Lower lobe of right lung (tissue), 2 donors: ENCODE data around the gene UNC13C. TPM values are rescaled to one million over a fixed set of nuclear protein-coding genes. Genes with fewer than 3 reads are reported as not detected.

Source experiments
- ATAC-seq, 2 donors: fragments of 200-7000 bp; cut with Tn5 transposase; one replicate each; pipeline ENCODE4 v1.9.1; 2020 to 2022; ENCODE audit warnings: mild to moderate bottlenecking in 2 of 2, moderate library complexity in 2 of 2
- DNase-seq: peaks from one replicate; pipeline ENCODE4 v3.0.0-alpha.2; 2020
- H3K27ac ChIP-seq: fragments of 200-600 bp; one replicate; pipeline ENCODE4 v1.8.0; 2022
- H3K27me3 ChIP-seq: fragments of 200-600 bp; one replicate; pipeline ENCODE4 v1.8.0; 2022; ENCODE audit warnings: low read depth
- H3K36me3 ChIP-seq: fragments of 200-600 bp; one replicate; pipeline ENCODE4 v1.8.0; 2022; ENCODE audit warnings: mild to moderate bottlenecking
- H3K4me1 ChIP-seq: fragments of 200-600 bp; one replicate; pipeline ENCODE4 v1.8.0; 2022
- H3K4me3 ChIP-seq: fragments of 200-600 bp; one replicate; pipeline ENCODE4 v1.8.0; 2022; ENCODE audit warnings: mild to moderate bottlenecking
- H3K9me3 ChIP-seq: fragments of 200-600 bp; one replicate; pipeline ENCODE4 v1.8.0; 2022
- intact Hi-C: fragments of 100-400 bp; cut with DNase I; formaldehyde crosslinking; loops from one replicate; pipeline ENCODE4 v1.11.0; 2022
- total RNA-seq: library from RNA; stranded (reverse); fragmentation: NEBNext Ultra II Directional; extraction: Animal tissue kit (Norgen Biotek cat#: 25700); gene quantifications from one replicate; pipeline ENCODE4 v1.2.1, GENCODE V29; 2021
- TF ChIP-seq, protein P1 (sequence below): fragments of 200-600 bp; IDR thresholded peaks from one replicate; pipeline ENCODE4 v1.8.0; 2022; ENCODE audit warnings: antibody characterized with exemption, mild to moderate bottlenecking
- donor health status: DM: no; HTN: yes; CAD: no; lungs with severe emphysema.

Gene UNC13C
- total RNA-seq, 1 donor from 2014 or later: 0.12 TPM

DNA sequence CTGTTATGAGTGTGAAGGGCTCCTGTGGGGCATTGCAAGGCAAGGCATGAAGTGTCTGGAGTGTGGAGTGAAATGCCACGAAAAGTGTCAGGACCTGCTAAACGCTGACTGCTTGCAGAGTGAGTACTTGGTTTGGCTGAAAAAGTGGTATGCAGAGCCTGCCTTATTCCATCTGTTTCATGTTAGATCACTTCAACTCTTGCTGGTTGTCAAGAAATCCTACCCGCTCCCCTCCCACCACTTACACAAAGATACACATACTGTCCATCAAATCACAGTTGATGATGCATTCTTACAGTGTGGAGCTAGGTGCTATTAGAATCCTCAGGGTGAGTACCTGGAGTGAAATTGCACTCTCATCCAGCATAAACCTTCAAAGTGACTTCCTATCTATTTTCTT lies 272.1 kb downstream of the UNC13C start:
- ATAC-seq (no peak), DNase-seq (no peak)
- intact Hi-C loops: no loop called here
- Histone ChIP-seq H3K4me1 (no peaks in the 10 kb centered on the region), H3K27me3 (no peaks in the 10 kb centered on the region), H3K9me3 (no peaks in the 10 kb centered on the region), H3K4me3 (no peak overlapping the region), H3K36me3 (no peaks in the 10 kb centered on the region), H3K27ac (no peak overlapping the region)
- TF ChIP-seq, protein P1, sequence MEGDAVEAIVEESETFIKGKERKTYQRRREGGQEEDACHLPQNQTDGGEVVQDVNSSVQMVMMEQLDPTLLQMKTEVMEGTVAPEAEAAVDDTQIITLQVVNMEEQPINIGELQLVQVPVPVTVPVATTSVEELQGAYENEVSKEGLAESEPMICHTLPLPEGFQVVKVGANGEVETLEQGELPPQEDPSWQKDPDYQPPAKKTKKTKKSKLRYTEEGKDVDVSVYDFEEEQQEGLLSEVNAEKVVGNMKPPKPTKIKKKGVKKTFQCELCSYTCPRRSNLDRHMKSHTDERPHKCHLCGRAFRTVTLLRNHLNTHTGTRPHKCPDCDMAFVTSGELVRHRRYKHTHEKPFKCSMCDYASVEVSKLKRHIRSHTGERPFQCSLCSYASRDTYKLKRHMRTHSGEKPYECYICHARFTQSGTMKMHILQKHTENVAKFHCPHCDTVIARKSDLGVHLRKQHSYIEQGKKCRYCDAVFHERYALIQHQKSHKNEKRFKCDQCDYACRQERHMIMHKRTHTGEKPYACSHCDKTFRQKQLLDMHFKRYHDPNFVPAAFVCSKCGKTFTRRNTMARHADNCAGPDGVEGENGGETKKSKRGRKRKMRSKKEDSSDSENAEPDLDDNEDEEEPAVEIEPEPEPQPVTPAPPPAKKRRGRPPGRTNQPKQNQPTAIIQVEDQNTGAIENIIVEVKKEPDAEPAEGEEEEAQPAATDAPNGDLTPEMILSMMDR: no peak

DNA sequence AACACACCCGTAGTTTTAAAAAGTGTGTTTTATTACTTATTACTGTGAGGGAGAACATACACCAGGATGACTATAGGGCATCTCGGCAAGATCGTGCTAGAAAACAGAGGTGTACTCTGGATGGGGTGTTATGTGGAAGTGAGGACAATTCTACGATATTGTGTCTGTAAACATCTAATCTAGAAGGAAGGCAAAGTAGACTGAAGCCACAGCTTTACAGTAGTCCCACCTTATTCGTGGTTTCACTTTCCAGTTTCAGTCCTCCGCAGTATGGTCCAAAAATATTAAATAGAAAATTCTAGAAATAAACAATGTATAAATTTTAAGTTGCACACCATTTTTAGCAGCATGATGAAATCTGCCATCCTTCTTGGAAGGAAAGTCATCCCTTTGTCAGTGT lies 277.9 kb downstream of the UNC13C start:
- TF ChIP-seq, protein P1: no peak
- no peaks in the 10 kb centered on the region for H3K9me3 ChIP-seq
- H3K36me3 ChIP-seq: no peaks in the 10 kb centered on the region
- intact Hi-C loops: no loop called here
- no peaks in the 10 kb centered on the region for H3K27me3 ChIP-seq
- DNase-seq (no peak), ATAC-seq (no peak)
- no peak overlapping the region for H3K27ac ChIP-seq
- no peaks in the 10 kb centered on the region for H3K4me1 ChIP-seq
- no peak overlapping the region for H3K4me3 ChIP-seq

DNA sequence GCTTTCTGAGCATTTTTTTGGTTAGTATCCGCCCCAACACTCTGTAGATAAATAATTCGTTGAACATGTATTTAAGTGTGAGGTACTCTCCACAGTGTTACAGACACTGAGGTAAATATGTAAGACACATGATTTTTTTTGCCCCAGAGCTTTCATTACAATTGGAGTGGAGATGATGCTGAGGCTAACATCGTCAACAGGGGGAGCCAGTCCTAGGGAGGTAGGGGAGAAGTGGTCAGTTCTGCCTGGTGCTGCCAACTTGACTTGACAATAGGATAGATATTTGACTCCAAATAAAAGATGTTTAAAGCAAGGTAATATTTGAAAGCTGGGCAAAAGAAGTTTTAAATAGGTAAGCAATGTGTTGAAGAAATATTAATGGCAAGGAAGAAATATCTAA lies 295.7 kb downstream of the UNC13C start:
- Histone ChIP-seq H3K27ac (no peak overlapping the region), H3K36me3 (no peaks in the 10 kb centered on the region), H3K9me3 (no peaks in the 10 kb centered on the region), H3K27me3 (no peaks in the 10 kb centered on the region), H3K4me1 (no peaks in the 10 kb centered on the region), H3K4me3 (no peak overlapping the region)
- DNase-seq (no peak), ATAC-seq (no peak)
- TF ChIP-seq, protein P1: no peak
- intact Hi-C loops: no loop called here

DNA sequence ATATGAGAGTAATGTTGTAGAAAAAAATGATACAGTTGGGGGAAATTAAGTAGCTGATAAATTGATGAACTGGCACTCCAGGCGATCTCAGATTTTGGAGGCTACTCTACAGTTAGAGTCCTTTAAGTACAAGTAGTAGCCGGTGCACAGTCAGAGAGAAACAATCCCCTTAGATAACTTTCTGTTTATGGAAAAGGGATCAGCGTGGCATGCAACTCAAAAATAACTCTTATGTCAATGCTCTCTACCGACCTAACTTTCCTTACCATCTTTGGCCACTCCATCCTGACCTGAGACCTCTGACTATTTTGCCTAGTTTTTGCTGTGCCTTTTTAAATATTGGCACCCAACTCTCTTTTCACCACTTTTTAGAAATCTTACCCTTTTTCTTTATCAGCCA lies 299.6 kb downstream of the UNC13C start:
- Histone ChIP-seq H3K27ac (no peak overlapping the region), H3K4me1 (no peaks in the 10 kb centered on the region), H3K36me3 (no peaks in the 10 kb centered on the region), H3K4me3 (no peak overlapping the region), H3K9me3 (no peaks in the 10 kb centered on the region), H3K27me3 (no peaks in the 10 kb centered on the region)
- ATAC-seq (no peak), DNase-seq (no peak)
- intact Hi-C loops: no loop called here
- TF ChIP-seq, protein P1: no peak

DNA sequence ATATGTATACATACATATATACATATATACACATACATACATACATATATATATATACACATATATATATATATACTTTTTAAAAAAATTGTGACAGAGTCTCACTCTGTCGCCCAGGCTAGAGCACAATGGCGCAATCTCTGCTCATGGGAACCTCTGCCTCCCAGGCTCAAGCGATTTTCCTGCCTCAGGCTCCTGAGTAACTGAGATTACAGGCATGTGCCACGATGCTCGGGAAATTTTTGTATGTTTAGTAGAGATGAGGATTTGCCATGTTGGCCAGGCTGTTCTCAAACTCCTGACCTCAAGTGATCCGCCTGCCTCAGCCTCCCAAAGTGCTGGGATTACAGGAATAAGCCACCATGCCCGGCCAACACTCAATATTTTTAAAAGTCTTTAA lies 302.5 kb downstream of the UNC13C start:
- no peaks in the 10 kb centered on the region for H3K9me3 ChIP-seq
- TF ChIP-seq, protein P1: no peak
- ATAC-seq (no peak), DNase-seq (no peak)
- H3K27ac ChIP-seq: no peak overlapping the region
- no peaks in the 10 kb centered on the region for H3K27me3 ChIP-seq
- intact Hi-C loops: no loop called here
- H3K36me3 ChIP-seq: no peaks in the 10 kb centered on the region
- no peak overlapping the region for H3K4me3 ChIP-seq
- no peaks in the 10 kb centered on the region for H3K4me1 ChIP-seq

DNA sequence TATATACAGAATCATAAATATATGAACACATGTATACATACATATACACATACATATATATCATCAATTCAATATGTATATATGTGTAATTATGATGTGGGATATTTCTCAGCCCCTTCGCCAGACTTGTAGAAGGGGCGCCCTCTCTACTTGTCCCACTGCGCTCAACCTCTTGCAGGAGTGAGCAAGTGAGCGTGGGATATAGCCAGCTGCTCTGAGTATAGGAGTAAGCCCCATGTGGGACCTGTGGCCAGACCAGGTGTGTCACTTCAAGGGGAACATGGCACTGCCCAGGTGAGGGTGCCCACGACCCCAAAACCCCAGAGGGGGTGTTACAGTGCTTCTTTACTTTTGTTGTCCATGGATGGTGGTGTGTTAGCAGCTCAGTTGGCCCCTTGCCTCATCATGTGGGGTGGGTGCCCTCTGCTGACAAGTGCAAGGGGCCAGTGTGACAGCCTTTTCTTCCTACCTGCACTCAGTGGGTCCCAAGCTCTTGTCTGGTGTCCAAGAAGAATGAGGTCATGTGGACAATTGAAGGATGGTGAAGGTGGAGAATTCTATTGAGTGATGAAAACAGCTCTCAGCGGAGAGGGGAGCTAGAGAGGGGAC lies 304.1 kb downstream of the UNC13C start:
- Histone ChIP-seq H3K27ac (no peak overlapping the region), H3K4me3 (no peak overlapping the region), H3K36me3 (no peaks in the 10 kb centered on the region), H3K9me3 (no peaks in the 10 kb centered on the region), H3K27me3 (no peaks in the 10 kb centered on the region), H3K4me1 (no peaks in the 10 kb centered on the region)
- no peak for DNase-seq
- TF ChIP-seq, protein P1: no peak
- no peak for ATAC-seq
- intact Hi-C loops: no loop called here
